ENCODE results near the gene NSD2.

Gene NSD2

DNA sequence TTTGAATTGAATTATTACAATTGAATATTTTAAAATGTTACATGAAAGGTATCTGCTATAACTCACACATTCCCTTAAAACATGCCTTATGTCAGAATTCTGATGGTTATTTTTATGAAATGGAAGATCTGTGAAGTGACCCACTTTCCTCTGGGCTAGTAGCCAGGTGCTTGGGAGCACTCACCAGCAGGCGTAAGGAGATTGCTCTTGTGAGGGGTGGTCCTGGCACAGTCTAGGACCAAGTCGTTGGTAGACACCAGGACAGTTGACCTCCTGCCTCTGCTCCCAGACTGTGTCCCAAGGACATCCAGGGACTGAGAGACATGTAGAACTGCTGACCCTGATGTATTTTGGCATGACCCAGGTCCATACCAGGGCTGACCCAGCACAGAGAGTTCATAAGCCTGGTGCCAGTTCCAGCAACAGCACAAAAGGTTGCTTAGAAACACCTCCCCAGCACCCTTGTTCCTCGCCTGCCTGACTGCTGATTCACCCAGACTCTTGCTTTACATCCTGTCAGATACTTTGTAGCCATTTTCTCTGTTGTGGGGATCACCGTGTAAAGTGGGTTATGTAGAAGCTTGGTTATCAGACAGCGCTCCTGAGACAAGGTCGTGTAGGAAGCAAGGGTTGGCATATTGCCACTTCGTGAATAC is 89.1 kb downstream of the NSD2 start:
- Histone ChIP-seq H3K9ac (ENCODE audit: low read length) (no peak overlapping the region), H3K9me3 (ENCODE audit: control insufficient read depth, low read length) (no peaks in the 10 kb centered on the region), H3K4me1 (ENCODE audit: control insufficient read depth, insufficient read depth, low read length) (no peaks in the 10 kb centered on the region), H3K27me3 (ENCODE audit: control insufficient read depth, insufficient read depth, low read length) (no peaks in the 10 kb centered on the region), H3K4me3 (ENCODE audit: low read length) (no peak overlapping the region), H3K36me3 (ENCODE audit: control insufficient read depth, insufficient read depth, low read length) (peaks cover 10% of the 10 kb centered on the region)

DNA sequence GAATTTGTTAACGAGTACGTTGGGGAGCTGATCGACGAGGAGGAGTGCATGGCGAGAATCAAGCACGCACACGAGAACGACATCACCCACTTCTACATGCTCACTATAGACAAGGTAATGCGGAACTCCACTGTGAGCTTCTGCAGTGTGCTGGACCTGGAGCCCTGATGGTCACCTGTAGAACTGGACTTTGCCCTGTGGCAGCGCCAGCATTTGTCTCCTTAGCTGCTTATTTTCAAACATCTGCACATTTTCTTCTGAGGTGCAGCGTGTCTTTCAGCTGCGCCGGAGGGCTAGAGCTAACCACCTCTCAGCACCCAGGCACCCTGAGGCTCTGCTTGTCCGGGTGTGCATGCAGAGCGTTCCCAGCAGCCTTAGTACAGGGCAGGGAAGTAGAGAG is 89.8 kb downstream of the NSD2 start:
- Histone ChIP-seq H3K36me3 (ENCODE audit: control insufficient read depth, insufficient read depth, low read length) (peaks cover 10% of the 10 kb centered on the region), H3K27me3 (ENCODE audit: control insufficient read depth, insufficient read depth, low read length) (no peaks in the 10 kb centered on the region), H3K9me3 (ENCODE audit: control insufficient read depth, low read length) (no peaks in the 10 kb centered on the region), H3K9ac (ENCODE audit: low read length) (no peak overlapping the region), H3K4me1 (ENCODE audit: control insufficient read depth, insufficient read depth, low read length) (no peaks in the 10 kb centered on the region), H3K4me3 (ENCODE audit: low read length) (no peak overlapping the region)

DNA sequence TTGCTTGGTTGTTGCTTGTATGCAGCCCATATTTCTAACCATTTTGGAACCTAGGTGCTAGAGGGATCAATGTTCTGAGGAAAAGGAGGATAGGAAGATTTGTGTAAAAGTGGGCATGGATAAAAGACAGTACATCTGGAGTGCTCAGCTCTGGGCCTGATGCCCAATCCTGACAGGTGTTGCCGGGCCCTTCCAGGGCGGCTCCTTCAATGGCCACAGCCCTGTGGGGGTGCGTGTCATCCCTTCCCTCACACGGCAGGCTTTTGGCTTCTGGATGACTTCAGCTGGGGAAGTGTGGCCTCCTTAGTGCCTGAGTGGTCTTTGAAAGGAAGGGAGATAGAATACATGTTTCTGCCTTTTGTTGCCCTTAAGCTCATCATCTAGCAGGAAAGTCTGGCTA is 90.4 kb downstream of the NSD2 start:
- Histone ChIP-seq H3K4me3 (ENCODE audit: low read length) (no peak overlapping the region), H3K4me1 (ENCODE audit: control insufficient read depth, insufficient read depth, low read length) (no peaks in the 10 kb centered on the region), H3K9ac (ENCODE audit: low read length) (no peak overlapping the region), H3K27me3 (ENCODE audit: control insufficient read depth, insufficient read depth, low read length) (no peaks in the 10 kb centered on the region), H3K36me3 (ENCODE audit: control insufficient read depth, insufficient read depth, low read length) (peaks cover 10% of the 10 kb centered on the region), H3K9me3 (ENCODE audit: control insufficient read depth, low read length) (no peaks in the 10 kb centered on the region)

DNA sequence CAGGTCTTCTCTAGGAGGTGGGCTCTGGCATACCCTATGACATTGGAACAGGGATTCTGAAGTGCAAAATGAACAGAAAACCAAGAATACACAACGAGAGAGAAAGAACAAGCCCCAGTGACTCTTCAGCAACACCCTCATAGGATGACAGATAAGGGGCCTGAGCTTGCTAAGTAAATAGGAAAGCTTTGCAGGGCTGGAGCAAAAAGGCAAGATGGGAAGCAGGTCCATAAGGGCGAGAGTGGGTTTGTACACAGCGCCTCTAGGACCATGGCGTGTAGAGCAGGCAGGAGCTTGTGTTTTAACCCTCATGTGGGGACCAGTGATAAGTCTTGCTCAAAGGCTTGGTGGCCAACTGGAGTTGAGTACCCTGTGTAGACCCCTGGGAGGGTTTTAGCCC is 91.8 kb downstream of the NSD2 start:
- Histone ChIP-seq H3K27me3 (ENCODE audit: control insufficient read depth, insufficient read depth, low read length) (no peaks in the 10 kb centered on the region), H3K4me3 (ENCODE audit: low read length) (no peak overlapping the region), H3K9me3 (ENCODE audit: control insufficient read depth, low read length) (no peaks in the 10 kb centered on the region), H3K4me1 (ENCODE audit: control insufficient read depth, insufficient read depth, low read length) (no peaks in the 10 kb centered on the region), H3K36me3 (ENCODE audit: control insufficient read depth, insufficient read depth, low read length) (peaks cover 10% of the 10 kb centered on the region), H3K9ac (ENCODE audit: low read length) (no peak overlapping the region)

DNA sequence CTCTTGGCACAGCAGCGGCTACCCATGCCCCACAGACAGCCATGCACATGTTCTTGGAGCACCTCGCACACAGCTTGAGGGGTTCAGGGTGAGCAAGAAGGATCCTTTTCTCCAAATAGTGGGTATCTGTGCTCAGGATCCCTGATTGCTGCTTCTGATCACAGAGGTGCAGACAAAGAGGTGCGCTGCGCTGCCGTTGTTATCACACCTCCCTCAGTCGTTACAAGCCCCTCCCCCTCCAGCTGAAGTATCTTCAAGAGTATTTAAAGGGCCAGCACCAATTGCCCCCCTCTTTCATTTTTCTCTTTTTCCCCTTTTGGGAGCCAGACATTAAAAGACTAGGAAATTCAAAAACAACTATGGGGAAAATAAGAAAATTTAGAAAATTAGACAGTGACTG is 93.2 kb downstream of the NSD2 start:
- Histone ChIP-seq H3K36me3 (ENCODE audit: control insufficient read depth, insufficient read depth, low read length) (peaks cover 8% of the 10 kb centered on the region), H3K4me1 (ENCODE audit: control insufficient read depth, insufficient read depth, low read length) (no peaks in the 10 kb centered on the region), H3K9ac (ENCODE audit: low read length) (no peak overlapping the region), H3K27me3 (ENCODE audit: control insufficient read depth, insufficient read depth, low read length) (no peaks in the 10 kb centered on the region), H3K9me3 (ENCODE audit: control insufficient read depth, low read length) (no peaks in the 10 kb centered on the region), H3K4me3 (ENCODE audit: low read length) (no peak overlapping the region)

DNA sequence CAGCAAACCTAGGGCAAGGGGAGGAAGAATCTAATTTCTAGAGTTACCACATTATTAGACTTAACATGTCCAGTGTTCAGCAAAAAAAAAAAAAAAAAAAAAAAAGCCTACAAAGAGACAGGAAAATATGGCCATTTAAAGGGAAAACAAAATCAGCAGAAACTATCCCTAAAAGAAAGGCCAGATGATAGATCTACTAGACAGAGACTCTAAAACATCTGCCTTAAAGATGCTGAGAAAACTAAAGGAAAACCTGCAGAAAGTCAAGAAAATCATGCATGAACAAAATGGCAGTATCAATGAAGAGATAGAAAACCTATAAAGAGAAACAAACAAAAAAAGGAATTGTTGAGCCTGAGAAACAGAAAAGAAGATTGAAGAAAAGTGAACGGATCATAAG is 93.8 kb downstream of the NSD2 start:
- no peak overlapping the region for H3K4me3 ChIP-seq (ENCODE audit: low read length)
- no peaks in the 10 kb centered on the region for H3K9me3 ChIP-seq (ENCODE audit: control insufficient read depth, low read length)
- peaks cover 6% of the 10 kb centered on the region for H3K36me3 ChIP-seq (ENCODE audit: control insufficient read depth, insufficient read depth, low read length)
- H3K4me1 ChIP-seq (ENCODE audit: control insufficient read depth, insufficient read depth, low read length): no peaks in the 10 kb centered on the region
- no peaks in the 10 kb centered on the region for H3K27me3 ChIP-seq (ENCODE audit: control insufficient read depth, insufficient read depth, low read length)
- no peak overlapping the region for H3K9ac ChIP-seq (ENCODE audit: low read length)

DNA sequence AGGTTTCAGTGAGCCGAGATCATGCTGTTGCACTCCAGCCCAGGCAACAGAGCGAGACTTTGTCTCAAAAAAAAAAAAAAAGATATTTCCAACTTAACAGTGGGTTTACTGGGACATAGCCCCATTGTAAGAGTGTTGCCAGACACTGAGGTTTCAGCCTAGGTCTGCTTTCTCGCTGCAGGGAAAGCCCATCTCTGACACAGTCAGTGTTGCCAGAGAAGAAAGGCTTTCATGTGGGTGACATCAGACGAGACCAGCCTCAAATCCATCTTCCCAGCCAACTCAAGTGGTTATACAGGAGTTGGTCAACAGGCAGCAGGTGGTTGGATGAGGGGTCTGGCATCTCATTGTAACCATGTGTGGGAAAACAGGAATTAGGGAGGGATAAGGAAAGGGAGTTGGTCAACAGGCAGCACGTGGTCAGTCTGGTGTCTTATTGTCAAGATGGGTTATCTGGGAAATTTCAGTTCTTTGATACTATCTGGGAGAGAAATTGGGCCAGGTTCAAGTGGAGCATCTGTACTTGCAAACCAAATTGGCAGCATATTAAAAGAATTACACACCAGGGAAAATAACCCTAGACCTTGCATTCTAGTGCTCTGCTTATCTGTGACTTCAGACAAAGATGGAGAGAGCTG is 96.4 kb downstream of the NSD2 start:
- Histone ChIP-seq H3K4me1 (ENCODE audit: control insufficient read depth, insufficient read depth, low read length) (no peaks in the 10 kb centered on the region), H3K36me3 (ENCODE audit: control insufficient read depth, insufficient read depth, low read length) (no peaks in the 10 kb centered on the region), H3K4me3 (ENCODE audit: low read length) (no peak overlapping the region), H3K9ac (ENCODE audit: low read length) (no peak overlapping the region), H3K9me3 (ENCODE audit: control insufficient read depth, low read length) (no peaks in the 10 kb centered on the region), H3K27me3 (ENCODE audit: control insufficient read depth, insufficient read depth, low read length) (no peaks in the 10 kb centered on the region)

DNA sequence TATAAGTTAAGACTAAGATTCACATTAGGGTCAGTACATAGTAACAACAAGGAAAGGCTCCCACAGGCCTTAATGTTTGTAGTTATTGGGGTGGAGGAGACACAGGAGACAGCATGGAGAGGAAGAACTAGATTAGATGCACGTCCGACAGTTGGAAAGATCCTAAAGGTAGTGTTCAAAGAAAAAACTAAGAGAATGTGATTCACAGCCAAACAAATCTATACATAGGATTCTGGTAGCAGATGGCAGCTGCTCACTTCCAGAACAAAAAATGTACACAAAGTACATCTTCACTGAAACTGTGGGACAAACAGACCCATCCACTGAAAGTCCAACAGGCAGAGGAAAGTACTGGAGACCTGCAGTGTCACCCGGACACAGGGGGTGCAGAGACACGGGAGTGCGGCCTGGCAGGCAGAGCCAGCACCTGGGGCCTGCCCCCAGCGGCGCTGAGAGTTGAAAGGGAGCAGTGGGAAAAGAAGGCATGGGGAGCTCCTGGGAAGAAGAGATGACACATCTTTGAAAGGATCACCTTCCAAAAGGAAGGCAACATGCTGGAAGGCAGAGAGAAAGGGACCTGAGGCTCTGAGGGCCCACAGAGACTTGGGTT is 97.6 kb downstream of the NSD2 start:
- H3K4me1 ChIP-seq (ENCODE audit: control insufficient read depth, insufficient read depth, low read length): no peaks in the 10 kb centered on the region
- no peaks in the 10 kb centered on the region for H3K9me3 ChIP-seq (ENCODE audit: control insufficient read depth, low read length)
- no peaks in the 10 kb centered on the region for H3K27me3 ChIP-seq (ENCODE audit: control insufficient read depth, insufficient read depth, low read length)
- H3K4me3 ChIP-seq (ENCODE audit: low read length): no peak overlapping the region
- no peaks in the 10 kb centered on the region for H3K36me3 ChIP-seq (ENCODE audit: control insufficient read depth, insufficient read depth, low read length)
- no peak overlapping the region for H3K9ac ChIP-seq (ENCODE audit: low read length)

DNA sequence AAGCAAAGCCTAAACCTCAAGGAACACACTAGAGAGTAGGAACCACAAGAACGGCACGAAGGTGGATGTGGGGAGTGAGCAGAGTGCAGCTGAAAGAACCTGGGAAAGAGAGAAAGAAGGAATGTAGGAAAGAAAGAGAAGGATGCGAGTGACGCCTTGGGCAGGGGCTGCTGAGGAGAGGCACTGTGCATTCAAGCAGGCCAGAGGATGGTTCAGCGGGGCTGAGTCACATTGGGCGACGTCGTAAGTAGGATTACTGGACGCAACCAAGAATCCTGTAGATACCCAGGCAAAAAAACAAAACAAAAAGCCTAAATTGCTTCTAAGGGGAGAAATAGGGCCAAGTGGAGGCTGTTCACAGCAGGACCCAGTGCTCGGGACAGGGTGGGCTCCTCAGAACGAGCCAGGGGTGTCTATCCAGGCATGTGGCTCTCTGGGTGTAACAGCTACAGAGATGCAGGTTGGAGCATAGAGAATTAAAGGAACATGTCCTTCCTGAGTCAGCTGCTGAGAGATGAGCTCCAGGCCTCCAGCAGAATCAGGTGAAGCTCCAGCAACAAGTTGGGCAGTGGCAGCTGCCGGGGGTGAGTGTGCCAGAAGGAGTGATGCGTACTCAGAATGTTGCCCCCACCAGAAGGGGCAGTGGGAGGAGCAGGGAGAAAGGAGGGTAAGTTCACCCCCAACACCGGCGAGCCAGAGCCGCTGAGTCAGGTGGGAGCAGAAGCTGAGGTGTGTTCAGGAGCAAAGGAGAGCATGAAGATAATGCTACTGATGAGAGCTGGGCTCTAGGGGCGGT is 98.9 kb downstream of the NSD2 start:
- Histone ChIP-seq H3K9me3 (ENCODE audit: control insufficient read depth, low read length) (no peaks in the 10 kb centered on the region), H3K36me3 (ENCODE audit: control insufficient read depth, insufficient read depth, low read length) (no peaks in the 10 kb centered on the region), H3K4me3 (ENCODE audit: low read length) (no peak overlapping the region), H3K4me1 (ENCODE audit: control insufficient read depth, insufficient read depth, low read length) (no peaks in the 10 kb centered on the region), H3K27me3 (ENCODE audit: control insufficient read depth, insufficient read depth, low read length) (no peaks in the 10 kb centered on the region), H3K9ac (ENCODE audit: low read length) (no peak overlapping the region)

DNA sequence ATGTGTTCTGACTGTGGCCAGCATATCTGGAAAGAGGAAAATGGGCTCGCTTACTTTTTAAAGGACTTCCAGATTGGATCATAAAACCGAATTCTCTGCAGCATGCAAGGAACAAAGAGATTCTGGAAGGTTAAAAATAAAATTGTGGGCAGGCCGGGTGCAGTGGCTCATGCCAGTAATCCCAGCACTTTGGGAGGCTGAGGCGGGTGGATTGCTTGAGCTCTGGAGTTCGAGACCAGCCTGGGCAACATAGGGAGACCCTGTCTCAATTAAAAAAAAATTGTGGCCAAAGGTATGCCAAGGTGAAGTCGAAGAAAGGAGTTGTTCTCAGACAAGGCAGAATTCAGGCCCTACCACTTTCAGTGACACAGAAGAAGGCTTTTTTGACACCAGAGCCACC is 99.7 kb downstream of the NSD2 start:
- Histone ChIP-seq H3K9ac (ENCODE audit: low read length) (no peak overlapping the region), H3K27me3 (ENCODE audit: control insufficient read depth, insufficient read depth, low read length) (no peaks in the 10 kb centered on the region), H3K36me3 (ENCODE audit: control insufficient read depth, insufficient read depth, low read length) (no peaks in the 10 kb centered on the region), H3K4me1 (ENCODE audit: control insufficient read depth, insufficient read depth, low read length) (no peaks in the 10 kb centered on the region), H3K4me3 (ENCODE audit: low read length) (no peak overlapping the region), H3K9me3 (ENCODE audit: control insufficient read depth, low read length) (no peaks in the 10 kb centered on the region)

DNA sequence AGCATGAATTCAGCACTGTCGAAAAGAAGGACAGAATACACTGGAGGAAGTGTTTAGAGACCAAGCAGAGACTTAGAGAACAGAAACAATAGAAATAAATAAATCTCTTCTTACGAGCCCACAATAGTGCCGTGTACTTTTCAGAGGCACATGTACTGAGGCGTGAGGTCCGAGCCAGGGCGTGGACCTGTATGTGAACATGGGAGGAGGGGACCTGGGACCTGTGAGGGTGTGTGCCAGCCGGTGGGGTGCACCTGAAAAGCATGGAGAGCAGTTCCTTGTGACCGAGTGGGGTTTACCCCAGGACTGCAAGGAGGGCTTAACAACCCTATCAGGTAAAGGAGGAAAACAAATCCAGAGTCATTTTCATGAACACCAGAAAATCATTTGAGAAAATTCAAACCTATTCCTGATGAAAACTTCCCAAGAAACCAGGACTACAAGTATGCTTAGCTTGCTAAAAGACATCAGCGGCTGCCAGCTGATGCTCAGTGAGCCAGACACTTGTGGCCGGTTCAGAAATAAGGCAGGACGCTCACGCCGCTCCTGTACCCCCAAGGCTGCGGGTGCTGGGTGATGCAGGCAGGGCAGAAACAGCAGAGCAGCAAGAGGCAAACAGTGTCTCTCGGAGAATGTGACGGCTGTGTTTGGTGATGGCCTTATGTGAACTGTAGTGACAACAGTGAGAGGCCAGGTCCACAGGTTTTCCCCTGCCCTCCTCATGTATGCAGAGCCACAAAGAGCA is 100.4 kb downstream of the NSD2 start:
- Histone ChIP-seq H3K36me3 (ENCODE audit: control insufficient read depth, insufficient read depth, low read length) (peaks cover 3% of the 10 kb centered on the region), H3K4me1 (ENCODE audit: control insufficient read depth, insufficient read depth, low read length) (no peaks in the 10 kb centered on the region), H3K4me3 (ENCODE audit: low read length) (no peak overlapping the region), H3K9me3 (ENCODE audit: control insufficient read depth, low read length) (no peaks in the 10 kb centered on the region), H3K9ac (ENCODE audit: low read length) (no peak overlapping the region), H3K27me3 (ENCODE audit: control insufficient read depth, insufficient read depth, low read length) (no peaks in the 10 kb centered on the region)

Measured in mucosa of stomach (tissue), 1 donor.